GM12878 (cell line): ENCODE data around the gene FAM120B. TPM values are rescaled to one million over a fixed set of nuclear protein-coding genes. Genes with fewer than 3 reads are reported as not detected.

Experiments used
- ATAC-seq: fragments of 200-7000 bp; cut with Tn5 transposase; 3 replicates; pipeline ENCODE4 v1.9.1; 2020; ENCODE audit warnings: mild to moderate bottlenecking, moderate library complexity
- BruUV-seq: library from RNA; stranded (reverse); fragments of 400-500 nt; replicated peaks from 2 replicates; lab custom pipeline; 2021; lab: Mats Ljungman, UMichigan
- CTCF ChIA-PET: fragments of 300-600 bp; sonication (Branson Sonifier 250); formaldehyde crosslinking; extraction: SDS; loops from one replicate; lab custom pipeline; 2021; ENCODE audit warnings: inconsistent platforms; lab: Yijun Ruan, JAX
- POLR2A ChIA-PET: fragments of 350-600 bp; formaldehyde crosslinking; extraction: SDS; loops from one replicate; lab custom pipeline; 2021; ENCODE audit warnings: inconsistent platforms; lab: Charles Lee
- RAD21 ChIA-PET: fragments of 300-600 bp; sonication (Branson Sonifier 250); formaldehyde crosslinking; loops from one replicate; lab custom pipeline; 2023; ENCODE audit warnings: antibody characterized with exemption; ENCODE audit not compliant: unreplicated experiment; lab: Charles Lee
- SMC1A ChIA-PET: fragments of 300-600 bp; sonication (Branson Sonifier 250); formaldehyde crosslinking; loops from one replicate; lab custom pipeline; 2023; ENCODE audit not compliant: unreplicated experiment, uncharacterized antibody; lab: Charles Lee
- DNase-seq: peaks from one replicate; pipeline ENCODE4 v3.0.0-alpha.2; 2011; ENCODE audit warnings: low read depth, low spot score
- FAIRE-seq: peaks from 3 replicates; lab custom pipeline; 2011; peaks lifted over from hg19 to GRCh38; lab: Jason Lieb, UNC
- H2AFZ ChIP-seq: 2 replicates; pipeline ENCODE4 v1.6.0; 2011; ENCODE audit warnings: low read depth, low read length, control low read depth; ENCODE audit not compliant: control insufficient read depth
- H3K27ac ChIP-seq: 2 replicates; pipeline ENCODE4 v1.5.1; 2011; ENCODE audit warnings: control low read depth; ENCODE audit not compliant: control insufficient read depth, insufficient read depth
- H3K27me3 ChIP-seq, 2 experiments: replicated peaks in 1 of 2; 2 replicates each; pipeline versions ENCODE4 v1.6.0 to v1.6.1; 2011; ENCODE audit warnings: low read length in 1 of 2; ENCODE audit not compliant: control insufficient read depth in 2 of 2, insufficient read depth in 2 of 2
- H3K36me3 ChIP-seq, 2 experiments: 2 replicates each; pipeline ENCODE4 v1.5.1; 2011; ENCODE audit warnings: low read length in 1 of 2; ENCODE audit not compliant: control insufficient read depth in 2 of 2, insufficient read depth in 2 of 2
- H3K4me1 ChIP-seq: 2 replicates; pipeline ENCODE4 v1.6.1; 2011; ENCODE audit warnings: mild to moderate bottlenecking, low read length, moderate library complexity, mixed read lengths; ENCODE audit not compliant: control insufficient read depth, insufficient read depth
- H3K4me2 ChIP-seq: 2 replicates; pipeline ENCODE4 v1.6.0; 2011; ENCODE audit warnings: control low read depth; ENCODE audit not compliant: control insufficient read depth, insufficient read depth
- H3K4me3 ChIP-seq: fragments of 200-600 bp; sonication (generic); 2 replicates; pipeline ENCODE4 v1.5.1; 2016
- H3K79me2 ChIP-seq: 2 replicates; pipeline ENCODE4 v1.6.0; 2011; ENCODE audit warnings: low read length; ENCODE audit not compliant: control insufficient read depth, insufficient read depth
- H3K9ac ChIP-seq: 2 replicates; pipeline ENCODE4 v1.8.0; 2011; ENCODE audit warnings: low read length, control low read depth, mixed read lengths; ENCODE audit not compliant: control insufficient read depth, insufficient read depth
- H3K9me3 ChIP-seq: replicated peaks from 3 replicates; pipeline ENCODE4 v1.5.1; 2011; ENCODE audit warnings: mild to moderate bottlenecking, low read length; ENCODE audit not compliant: control insufficient read depth, insufficient read depth
- H4K20me1 ChIP-seq: 2 replicates; pipeline ENCODE4 v1.6.0; 2011; ENCODE audit not compliant: control insufficient read depth, insufficient read depth
- ATF3 ChIP-seq: IDR thresholded peaks from 2 replicates; pipeline ENCODE4 v1.6.1; 2011; ENCODE audit warnings: low read depth, mild to moderate bottlenecking, low read length, moderate library complexity, borderline replicate concordance; ENCODE audit errors: extremely low read depth
- ETV6 ChIP-seq, 2 experiments: fragments of 450-650 bp in 1 of 2; IDR thresholded peaks in 1 of 2; conservative IDR thresholded peaks in 1 of 2; 2 replicates each; pipeline ENCODE4 v1.6.1; 2014; ENCODE audit warnings: antibody characterized with exemption in 1 of 2, borderline replicate concordance in 1 of 2, low read depth in 1 of 2, mild to moderate bottlenecking in 1 of 2, moderate library complexity in 1 of 2
- MEF2A ChIP-seq: IDR thresholded peaks from 2 replicates; pipeline ENCODE4 v1.6.1; 2011; ENCODE audit warnings: low read depth, mild to moderate bottlenecking, low read length, moderate library complexity; ENCODE audit not compliant: insufficient read depth
- NFIC ChIP-seq: IDR thresholded peaks from 2 replicates; pipeline ENCODE4 v1.6.1; 2012; ENCODE audit warnings: low read depth, mild to moderate bottlenecking, inconsistent platforms, low read length, moderate library complexity
- ZNF24 ChIP-seq: fragments of 450-650 bp; IDR thresholded peaks from 2 replicates; pipeline ENCODE4 v1.6.1; 2017; ENCODE audit warnings: antibody characterized with exemption, mild to moderate bottlenecking
- whole genome bisulfite sequencing: methylation state at CpG from one replicate; pipeline ENCODE4 v1.1.6; 2016; ENCODE audit warnings: low lambda C conversion rate; ENCODE audit not compliant: insufficient replicate concordance, insufficient coverage; ENCODE audit errors: missing lambda C conversion rate; 5-methylcytosine and 5-hydroxymethylcytosine counted together
- in situ Hi-C: fragments of 300-500 bp; cut with MboI; formaldehyde crosslinking; loops from 9 replicates; pipeline ENCODE4 v1.14.3; 2018; ENCODE audit warnings: mixed read lengths
- intact Hi-C: fragments of 100-400 bp; cut with micrococcal nuclease; formaldehyde crosslinking; loops from one replicate; pipeline ENCODE4 v1.14.2; 2022; ENCODE audit not compliant: unreplicated experiment
- polyA plus RNA-seq, 11 experiments: library from polyadenylated mRNA; depleted of rRNA in 4 of 11; unstranded in 6 of 11; stranded (reverse) in 5 of 11; fragments of >200 nt; fragmentation: Nextera tagmentation in 4 of 11; fragmentation: Illumina TruSeq in 1 of 11; extraction: Ambion mirVana in 4 of 11; extraction: Trizol in 1 of 11; gene quantifications; 1 replicate in 1 of 11; 2 replicates in 10 of 11; pipeline versions ENCODE4 v1.2.1 to v1.2.3, GENCODE V29; 2011 to 2016; ENCODE audit warnings: inconsistent platforms in 2 of 11, missing spikeins in 2 of 11, low read depth in 1 of 11
- total RNA-seq, 4 experiments: library from RNA; depleted of rRNA in 3 of 4; stranded (reverse); fragments of >200 nt in 3 of 4; fragmentation: Illumina TruSeq in 1 of 4; extraction: Trizol in 1 of 4; gene quantifications; 2 replicates each; pipeline versions ENCODE4 v1.2.1 to v1.2.3, GENCODE V29; 2013 to 2021
- TF ChIP-seq, protein P1 (sequence below): fragments of 450-650 bp; IDR thresholded peaks from 2 replicates; pipeline ENCODE4 v1.6.1; 2018; ENCODE audit warnings: borderline replicate concordance, mild to moderate bottlenecking; ENCODE audit not compliant: partially characterized antibody
- TF ChIP-seq, protein P2 (sequence below): IDR thresholded peaks from 2 replicates; pipeline ENCODE4 v1.6.1; 2011; ENCODE audit warnings: borderline replicate concordance, low read depth, mild to moderate bottlenecking, moderate library complexity, low read length; ENCODE audit not compliant: insufficient read depth, poor library complexity, severe bottlenecking
- TF ChIP-seq, protein P3 (sequence below): fragments of 450-650 bp; IDR thresholded peaks from 2 replicates; pipeline ENCODE4 v1.6.1; 2016; ENCODE audit warnings: mild to moderate bottlenecking, moderate library complexity, borderline replicate concordance

The FAM120B gene
- total and polyA plus RNA-seq, 10 of the 15 experiments (the other 5 are each of a cell fraction or from before 2014, with no cell fraction given), result 3.3 to 21.6 (median 15.3) TPM

- no peak for TF ChIP-seq ATF3
- no peak for TF ChIP-seq ZNF24
- TF ChIP-seq, protein P1, sequence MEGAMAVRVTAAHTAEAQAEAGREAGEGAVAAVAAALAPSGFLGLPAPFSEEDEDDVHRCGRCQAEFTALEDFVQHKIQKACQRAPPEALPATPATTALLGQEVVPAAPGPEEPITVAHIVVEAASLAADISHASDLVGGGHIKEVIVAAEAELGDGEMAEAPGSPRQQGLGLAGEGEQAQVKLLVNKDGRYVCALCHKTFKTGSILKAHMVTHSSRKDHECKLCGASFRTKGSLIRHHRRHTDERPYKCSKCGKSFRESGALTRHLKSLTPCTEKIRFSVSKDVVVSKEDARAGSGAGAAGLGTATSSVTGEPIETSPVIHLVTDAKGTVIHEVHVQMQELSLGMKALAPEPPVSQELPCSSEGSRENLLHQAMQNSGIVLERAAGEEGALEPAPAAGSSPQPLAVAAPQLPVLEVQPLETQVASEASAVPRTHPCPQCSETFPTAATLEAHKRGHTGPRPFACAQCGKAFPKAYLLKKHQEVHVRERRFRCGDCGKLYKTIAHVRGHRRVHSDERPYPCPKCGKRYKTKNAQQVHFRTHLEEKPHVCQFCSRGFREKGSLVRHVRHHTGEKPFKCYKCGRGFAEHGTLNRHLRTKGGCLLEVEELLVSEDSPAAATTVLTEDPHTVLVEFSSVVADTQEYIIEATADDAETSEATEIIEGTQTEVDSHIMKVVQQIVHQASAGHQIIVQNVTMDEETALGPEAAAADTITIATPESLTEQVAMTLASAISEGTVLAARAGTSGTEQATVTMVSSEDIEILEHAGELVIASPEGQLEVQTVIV, result no peak
- TF ChIP-seq, protein P2, sequence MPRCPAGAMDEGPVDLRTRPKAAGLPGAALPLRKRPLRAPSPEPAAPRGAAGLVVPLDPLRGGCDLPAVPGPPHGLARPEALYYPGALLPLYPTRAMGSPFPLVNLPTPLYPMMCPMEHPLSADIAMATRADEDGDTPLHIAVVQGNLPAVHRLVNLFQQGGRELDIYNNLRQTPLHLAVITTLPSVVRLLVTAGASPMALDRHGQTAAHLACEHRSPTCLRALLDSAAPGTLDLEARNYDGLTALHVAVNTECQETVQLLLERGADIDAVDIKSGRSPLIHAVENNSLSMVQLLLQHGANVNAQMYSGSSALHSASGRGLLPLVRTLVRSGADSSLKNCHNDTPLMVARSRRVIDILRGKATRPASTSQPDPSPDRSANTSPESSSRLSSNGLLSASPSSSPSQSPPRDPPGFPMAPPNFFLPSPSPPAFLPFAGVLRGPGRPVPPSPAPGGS, result no peak
- TF ChIP-seq, all 136 proteins: peak for 0
Measured at GRCh38 chr6:170423814-170424603, 117.5 kb downstream of the FAM120B start (continued).

- RAD21 ChIA-PET, result interaction anchor here (0.6 to 1.0 kb wide), 2 partner anchors 20 to 107 kb away, joined by 3 read pairs; no protein-coding TSS in a partner anchor
- WGBS, result 70% methylated on average over 7 of the region's 7 CpGs
- DNase-seq (no peak), FAIRE-seq (no peak), ATAC-seq (no peak)
- no peak overlapping the region for H3K9ac ChIP-seq
- no peaks in the 10 kb centered on the region for H4K20me1 ChIP-seq
- no peak overlapping the region for H3K4me2 ChIP-seq
- no peak overlapping the region for H3K27ac ChIP-seq
- no peaks in the 10 kb centered on the region for H3K9me3 ChIP-seq
- H3K4me3 ChIP-seq, result no peak overlapping the region
- in situ Hi-C loops (no loop called here), intact Hi-C loops (no loop called here)
- SMC1A ChIA-PET, result interaction anchor here (0.8 to 1.1 kb wide), 2 partner anchors 92 to 93 kb away, joined by 3 to 4 read pairs; no protein-coding TSS in a partner anchor
- no peaks in the 10 kb centered on the region for H3K4me1 ChIP-seq
- POLR2A ChIA-PET, result no interaction called here
- H3K36me3 ChIP-seq, result no peaks in the 10 kb centered on the region
- BruUV-seq, result no TSS peak
- no peaks in the 10 kb centered on the region for H3K79me2 ChIP-seq
- H2AFZ ChIP-seq, result no peak overlapping the region
- CTCF ChIA-PET, result interaction anchor here (1.1 to 1.6 kb wide), 3 partner anchors 19 to 593 kb away, joined by 4 to 6 read pairs (median 4); no protein-coding TSS in a partner anchor
- no peaks in the 10 kb centered on the region for H3K27me3 ChIP-seq
- TF ChIP-seq MEF2A (no peak), NFIC (no peak), ETV6 (conservative IDR thresholded peaks at IDR 0.05 in 1 of 2, IDR thresholded peaks at IDR 0.05 in 1 of 2; ENCODE audit: borderline replicate concordance in 1 of 2, low read depth in 1 of 2) (no peak)
- TF ChIP-seq, protein P3, sequence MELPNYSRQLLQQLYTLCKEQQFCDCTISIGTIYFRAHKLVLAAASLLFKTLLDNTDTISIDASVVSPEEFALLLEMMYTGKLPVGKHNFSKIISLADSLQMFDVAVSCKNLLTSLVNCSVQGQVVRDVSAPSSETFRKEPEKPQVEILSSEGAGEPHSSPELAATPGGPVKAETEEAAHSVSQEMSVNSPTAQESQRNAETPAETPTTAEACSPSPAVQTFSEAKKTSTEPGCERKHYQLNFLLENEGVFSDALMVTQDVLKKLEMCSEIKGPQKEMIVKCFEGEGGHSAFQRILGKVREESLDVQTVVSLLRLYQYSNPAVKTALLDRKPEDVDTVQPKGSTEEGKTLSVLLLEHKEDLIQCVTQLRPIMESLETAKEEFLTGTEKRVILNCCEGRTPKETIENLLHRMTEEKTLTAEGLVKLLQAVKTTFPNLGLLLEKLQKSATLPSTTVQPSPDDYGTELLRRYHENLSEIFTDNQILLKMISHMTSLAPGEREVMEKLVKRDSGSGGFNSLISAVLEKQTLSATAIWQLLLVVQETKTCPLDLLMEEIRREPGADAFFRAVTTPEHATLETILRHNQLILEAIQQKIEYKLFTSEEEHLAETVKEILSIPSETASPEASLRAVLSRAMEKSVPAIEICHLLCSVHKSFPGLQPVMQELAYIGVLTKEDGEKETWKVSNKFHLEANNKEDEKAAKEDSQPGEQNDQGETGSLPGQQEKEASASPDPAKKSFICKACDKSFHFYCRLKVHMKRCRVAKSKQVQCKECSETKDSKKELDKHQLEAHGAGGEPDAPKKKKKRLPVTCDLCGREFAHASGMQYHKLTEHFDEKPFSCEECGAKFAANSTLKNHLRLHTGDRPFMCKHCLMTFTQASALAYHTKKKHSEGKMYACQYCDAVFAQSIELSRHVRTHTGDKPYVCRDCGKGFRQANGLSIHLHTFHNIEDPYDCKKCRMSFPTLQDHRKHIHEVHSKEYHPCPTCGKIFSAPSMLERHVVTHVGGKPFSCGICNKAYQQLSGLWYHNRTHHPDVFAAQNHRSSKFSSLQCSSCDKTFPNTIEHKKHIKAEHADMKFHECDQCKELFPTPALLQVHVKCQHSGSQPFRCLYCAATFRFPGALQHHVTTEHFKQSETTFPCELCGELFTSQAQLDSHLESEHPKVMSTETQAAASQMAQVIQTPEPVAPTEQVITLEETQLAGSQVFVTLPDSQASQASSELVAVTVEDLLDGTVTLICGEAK, result no peak
Measured at GRCh38 chr6:170424604-170425126, 118.1 kb downstream of the FAM120B start.
